NCI-H345 (cell line): ENCODE measurements around the gene PMFBP1.

Source experiments
- DNase-seq: peaks from one replicate; lab custom pipeline; 2025; lab: John Stamatoyannopoulos, UW

Gene PMFBP1

DNA sequence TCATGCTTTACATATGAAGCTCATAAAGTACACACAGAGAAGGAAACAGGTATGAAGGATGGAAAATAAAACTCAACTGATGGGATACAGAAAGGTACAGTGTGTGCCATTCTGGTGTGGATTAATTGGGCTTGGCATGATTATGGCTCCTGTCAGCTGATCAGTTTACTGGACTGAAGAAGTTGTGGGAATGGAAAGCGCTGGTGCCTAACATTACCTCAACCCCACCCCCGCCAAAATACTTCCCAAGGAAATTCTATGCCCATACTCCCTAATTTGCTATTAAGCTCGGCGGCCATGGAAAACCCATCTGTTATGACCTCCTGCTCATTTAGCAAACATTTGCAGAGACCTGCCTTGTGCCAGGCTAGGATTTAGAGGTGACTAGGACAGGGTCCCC is 16.6 kb upstream of the PMFBP1 start:
- DNase-seq: no peak

- no peak for DNase-seq
Measured at GRCh38 chr16:72187551-72187950, 15.6 kb upstream of the PMFBP1 start.

- DNase-seq: no peak
Measured at GRCh38 chr16:72182976-72183375, 11.0 kb upstream of the PMFBP1 start.

GRCh38 chr16:72179204-72179970 is 7.4 kb upstream of the PMFBP1 start:
- DNase-seq: no peak

DNA sequence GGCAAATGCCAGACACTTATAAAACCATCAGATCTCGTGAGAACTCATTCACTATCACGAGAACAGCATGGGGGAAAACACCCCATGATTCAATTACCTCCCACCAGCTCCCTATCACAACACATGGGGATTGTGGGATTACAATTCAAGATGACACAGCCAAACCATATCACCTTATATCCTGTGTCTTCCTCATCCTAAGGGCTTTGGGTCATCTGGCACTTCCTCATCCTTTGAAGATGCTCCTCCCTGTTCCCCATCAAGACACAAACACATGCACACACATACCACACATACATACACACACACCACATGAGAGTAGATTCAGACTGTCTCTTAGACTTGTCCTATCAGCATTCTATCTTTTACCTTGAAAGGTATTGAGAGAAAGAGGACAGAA is 2.8 kb upstream of the PMFBP1 start:
- DNase-seq: no peak

- no peak for DNase-seq
Measured at GRCh38 chr16:72173997-72174396, 2.0 kb upstream of the PMFBP1 start.

DNA sequence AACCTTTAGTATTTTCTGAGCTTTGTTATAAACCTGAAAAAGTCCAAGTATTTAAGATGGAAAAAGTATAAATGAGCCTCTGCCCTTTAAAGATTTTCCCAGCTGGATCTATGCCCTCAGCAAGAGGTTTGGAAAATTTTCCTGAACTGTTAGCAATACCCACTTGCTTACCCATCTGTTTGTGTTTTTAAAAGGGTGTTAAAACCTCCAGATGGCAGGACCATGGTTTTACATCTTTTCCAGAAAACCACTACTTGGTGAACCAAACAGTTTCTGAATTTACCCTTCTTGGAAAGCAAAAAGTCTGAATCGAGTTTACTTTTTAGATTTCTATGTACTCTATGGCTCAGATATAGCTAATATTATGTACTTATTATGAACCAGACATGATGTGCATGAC is 719 bp downstream of the PMFBP1 start:
- no peak for DNase-seq

DNA sequence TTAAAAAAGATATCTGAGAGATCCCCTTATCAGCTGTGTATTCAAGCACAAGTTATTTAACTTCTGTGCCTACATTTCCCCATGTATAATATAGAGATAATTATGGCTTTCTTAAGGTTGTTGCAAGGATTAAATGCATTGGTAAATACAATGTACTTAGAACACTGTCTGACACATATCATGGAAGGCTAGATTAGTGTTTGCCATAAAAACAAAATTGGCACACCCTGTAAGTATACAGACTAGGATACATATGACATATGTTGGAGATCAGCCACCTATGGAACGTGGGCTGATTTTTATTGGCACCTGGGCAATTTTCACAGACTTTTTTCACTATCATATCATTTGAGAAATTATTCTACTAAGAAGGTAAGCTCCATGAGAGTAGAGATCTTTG is 2.2 kb downstream of the PMFBP1 start:
- DNase-seq: no peak

DNA sequence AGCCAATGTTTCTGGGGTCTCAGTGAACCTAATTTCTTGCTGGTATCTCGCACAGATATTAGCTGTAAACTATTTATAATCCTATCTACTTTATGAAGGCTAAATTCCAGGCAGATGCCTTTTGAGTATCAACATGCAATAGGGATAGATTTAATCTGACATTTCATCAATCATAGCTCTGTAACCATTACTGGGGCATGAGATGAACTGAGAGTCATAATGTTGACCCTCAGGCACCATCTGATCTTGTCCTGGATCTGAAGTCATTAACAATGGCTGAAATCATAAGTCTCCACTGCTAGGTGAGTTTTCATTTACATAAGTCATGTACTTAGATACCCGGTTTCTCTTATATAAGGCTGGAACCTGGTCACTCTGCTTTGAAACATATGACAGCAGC is 3.6 kb downstream of the PMFBP1 start:
- DNase-seq: no peak

- DNase-seq: no peak
Measured at GRCh38 chr16:72166954-72167561, 4.9 kb downstream of the PMFBP1 start.

DNA sequence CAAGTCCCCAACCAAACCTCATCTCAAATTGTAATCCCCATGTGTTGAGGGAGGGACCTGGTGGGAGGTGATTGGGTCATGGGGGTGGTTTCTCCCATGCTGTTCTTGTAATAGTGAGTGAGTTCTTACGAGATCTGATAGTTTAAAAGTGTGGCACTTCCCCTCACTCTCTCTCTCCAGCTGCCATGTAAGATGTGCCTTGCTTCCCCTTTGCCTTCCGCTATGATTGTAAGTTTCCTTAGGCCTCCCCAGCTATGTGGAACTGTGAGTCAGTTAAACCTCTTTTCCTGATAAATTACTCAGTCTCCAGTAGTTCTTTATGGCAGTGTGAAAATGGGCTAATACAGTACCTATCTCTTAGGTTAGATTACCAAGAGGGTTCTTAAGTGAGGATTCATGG is 5.8 kb downstream of the PMFBP1 start:
- no peak for DNase-seq

DNA sequence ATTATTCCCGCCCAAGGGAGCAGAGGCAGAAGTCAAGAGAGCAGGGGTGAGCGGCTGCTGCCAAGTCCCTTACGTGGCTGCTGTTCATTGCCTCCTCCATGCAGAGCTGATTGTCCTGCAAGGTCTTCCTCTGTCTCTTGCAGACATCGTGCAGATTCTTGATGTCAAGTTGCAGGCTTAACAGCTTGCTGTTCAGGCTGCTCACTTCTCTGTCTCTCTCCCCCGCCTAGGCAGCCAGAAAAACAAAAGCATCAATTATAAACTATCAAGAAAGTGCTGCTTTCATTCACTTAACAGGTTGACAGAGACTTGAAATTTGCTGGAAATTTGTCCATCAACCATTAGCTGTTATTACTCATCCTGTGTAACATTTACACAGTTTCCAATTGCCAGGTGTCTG is 7.3 kb downstream of the PMFBP1 start:
- no peak for DNase-seq

DNA sequence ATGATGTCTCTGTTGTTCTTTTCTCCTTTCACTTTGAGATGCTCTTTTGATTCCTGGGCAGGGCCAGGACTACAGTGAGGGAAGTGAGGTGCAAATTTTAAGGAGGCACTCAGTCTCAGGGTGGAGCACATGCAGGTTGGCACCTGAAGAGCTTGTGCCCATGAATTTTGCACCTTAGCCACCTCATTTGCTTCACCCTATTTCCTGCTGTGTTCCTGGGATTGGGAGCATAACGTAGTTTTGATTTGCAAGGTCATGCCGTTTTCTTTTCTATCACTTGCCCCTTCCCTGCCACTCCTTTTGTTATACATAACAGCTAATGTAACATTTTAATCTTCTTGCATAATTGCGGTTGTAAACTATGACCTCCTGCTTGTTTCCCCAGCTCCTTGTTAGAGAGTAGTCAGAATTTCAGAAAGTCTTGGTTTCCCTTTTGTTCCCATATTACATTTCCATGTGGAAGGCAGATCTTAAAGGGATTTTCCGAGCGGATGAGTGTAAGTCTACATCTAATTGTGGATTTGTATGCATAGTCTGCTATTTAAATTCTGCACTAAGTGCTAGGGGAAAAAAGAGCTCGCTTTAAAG is 9.8 kb downstream of the PMFBP1 start:
- DNase-seq: no peak

- no peak for DNase-seq
Measured at GRCh38 chr16:72159801-72160200, 12.2 kb downstream of the PMFBP1 start.

DNA sequence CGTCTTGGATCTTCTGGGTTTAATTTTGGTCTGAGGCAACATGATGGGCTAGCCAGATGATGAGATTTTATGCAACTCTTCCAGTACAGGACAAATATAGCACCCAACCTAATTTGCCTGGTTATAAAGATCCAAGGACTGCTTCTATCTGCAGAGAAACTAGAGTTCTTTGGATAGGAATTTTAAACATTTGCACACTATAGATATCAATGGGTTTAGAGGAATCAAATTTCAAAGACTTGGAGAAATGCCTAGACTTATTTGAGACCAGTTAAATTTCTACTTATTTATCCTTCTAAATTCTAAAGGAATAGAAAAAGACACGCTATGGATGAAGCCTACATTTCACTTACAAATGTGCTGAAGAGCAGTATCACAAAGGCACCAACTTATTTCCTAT is 12.6 kb downstream of the PMFBP1 start:
- DNase-seq: no peak

GRCh38 chr16:72149676-72150464 is 22.1 kb downstream of the PMFBP1 start:
- DNase-seq: no peak

GRCh38 chr16:72142476-72142875 is 29.5 kb downstream of the PMFBP1 start:
- DNase-seq: no peak

DNA sequence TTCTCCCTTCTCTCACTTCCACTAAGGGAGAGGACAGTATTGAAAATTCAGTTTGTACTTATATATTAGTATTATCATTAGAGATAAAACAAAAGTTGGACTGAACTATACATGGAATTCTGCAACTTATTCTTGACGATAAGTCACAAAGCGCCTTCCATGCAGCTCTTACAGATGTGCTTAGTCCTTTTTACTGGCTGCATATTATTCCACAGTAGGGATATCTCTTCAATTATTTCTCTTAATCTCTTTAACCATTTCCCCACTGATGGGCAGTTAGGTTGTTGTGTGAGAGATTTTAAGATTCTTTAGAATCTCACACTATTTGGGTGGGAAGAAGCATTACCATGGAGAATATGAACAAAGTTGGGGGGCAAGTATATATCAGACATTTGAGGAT is 32.0 kb downstream of the PMFBP1 start:
- no peak for DNase-seq

DNA sequence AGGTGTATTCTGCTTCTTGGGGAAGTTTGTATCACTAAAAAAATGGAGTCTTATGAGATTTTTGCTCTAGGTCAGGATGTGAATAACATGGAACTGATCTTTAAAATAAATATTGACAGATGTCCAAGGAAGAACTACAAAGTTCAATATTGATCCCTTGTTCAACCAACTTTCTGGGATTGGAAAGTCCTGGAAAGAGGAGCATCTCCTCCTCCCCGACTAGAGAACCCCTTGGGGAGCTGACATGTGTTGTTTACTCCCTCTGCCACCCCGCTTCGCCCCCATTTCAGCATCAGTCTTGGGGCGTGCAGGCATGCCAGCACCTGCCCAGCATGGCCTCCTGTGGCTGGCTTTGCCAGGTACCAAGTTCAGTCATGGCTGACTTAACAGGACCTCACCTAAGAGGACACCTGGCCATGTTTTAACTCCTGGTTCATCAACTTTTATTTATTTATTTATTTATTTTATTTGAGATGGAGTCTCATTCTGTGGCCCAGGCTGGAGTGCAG is 33.8 kb downstream of the PMFBP1 start:
- DNase-seq: no peak

- no peak for DNase-seq
Measured at GRCh38 chr16:72137380-72138063, 34.4 kb downstream of the PMFBP1 start.

- DNase-seq: no peak
Measured at GRCh38 chr16:72134507-72134906, 37.4 kb downstream of the PMFBP1 start.

- DNase-seq: no peak
Measured at GRCh38 chr16:72132726-72133125, 39.2 kb downstream of the PMFBP1 start.
